Activated CD8-positive, alpha-beta T cell treated with anti-CD3 and anti-CD28 coated beads for 36 hours (primary cell): ENCODE results near the gene STIMATE. TPM values are rescaled to one million over a fixed set of nuclear protein-coding genes. Genes with fewer than 3 reads are reported as not detected.

ENCODE experiments used
- ATAC-seq: fragments of 200-7000 bp; cut with Tn5 transposase; one replicate; pipeline ENCODE4 v1.10.0; 2021; ENCODE audit warnings: mild to moderate bottlenecking, moderate library complexity
- CTCF ChIA-PET: fragments of 350-600 bp; sonication (Branson Sonifier 250); formaldehyde crosslinking; loops from one replicate; lab custom pipeline; 2021; ENCODE audit warnings: antibody characterized with exemption; lab: Charles Lee
- POLR2A ChIA-PET: fragments of 350-600 bp; sonication (Branson Sonifier 250); formaldehyde crosslinking; loops from one replicate; lab custom pipeline; 2021; ENCODE audit warnings: antibody characterized with exemption; lab: Charles Lee
- DNase-seq: peaks from one replicate; pipeline ENCODE4 v3.0.0-alpha.2; 2020
- H3K27ac Mint-ChIP-seq: one replicate; pipeline ENCODE4 v1.8.0; 2021; ENCODE audit warnings: mild to moderate bottlenecking, mixed read lengths
- H3K27me3 Mint-ChIP-seq: one replicate; pipeline ENCODE4 v1.8.0; 2021; ENCODE audit warnings: mixed read lengths
- H3K36me3 Mint-ChIP-seq: one replicate; pipeline ENCODE4 v1.8.0; 2021; ENCODE audit warnings: low read depth, mixed read lengths
- H3K4me1 Mint-ChIP-seq: one replicate; pipeline ENCODE4 v1.8.0; 2021; ENCODE audit warnings: low read depth, mixed read lengths
- H3K4me3 Mint-ChIP-seq: one replicate; pipeline ENCODE4 v1.8.0; 2021; ENCODE audit warnings: mild to moderate bottlenecking, moderate library complexity, mixed read lengths
- H3K9me3 Mint-ChIP-seq: one replicate; pipeline ENCODE4 v1.8.0; 2021; ENCODE audit warnings: mixed read lengths
- intact Hi-C: fragments of 100-400 bp; cut with micrococcal nuclease; formaldehyde crosslinking; loops from one replicate; pipeline ENCODE4 v1.10.0; 2022
- total RNA-seq, 2 experiments: library from RNA; stranded (reverse); gene quantifications; one replicate each; pipeline ENCODE4 v1.2.3, GENCODE V29; 2021
- TF ChIP-seq, protein P1 (sequence below): fragments of 200-600 bp; IDR thresholded peaks from one replicate; pipeline ENCODE4 v1.8.0; 2022; ENCODE audit warnings: antibody characterized with exemption, mild to moderate bottlenecking

Gene STIMATE
- total RNA-seq, 2 experiments from 2014 or later, result 17.3 to 18.3 TPM

DNA sequence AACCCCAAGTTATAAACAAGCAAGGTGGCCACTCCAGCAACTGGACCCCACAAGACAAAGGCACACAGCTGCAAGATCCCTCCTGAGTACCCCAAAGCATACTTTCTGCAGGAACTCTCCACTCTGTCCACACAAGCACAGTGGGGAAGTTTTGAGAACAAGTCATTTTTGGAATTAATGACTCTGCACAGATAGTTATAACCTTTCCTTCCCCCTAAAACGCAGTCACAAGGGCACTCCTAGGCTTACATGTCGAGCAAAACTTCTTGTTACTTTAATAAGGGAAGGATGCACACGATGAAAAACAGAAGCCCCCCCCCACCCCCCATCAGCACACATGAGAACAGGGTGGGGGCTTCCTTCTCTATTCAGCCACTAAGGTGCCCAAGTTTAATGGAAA, 1.2 kb downstream of the STIMATE start:
- DNase-seq (no peak), ATAC-seq (no peak)
- intact Hi-C loops, result no loop called here
- Mint-ChIP-seq H3K27ac (peak overlapping the region; percentile 31), H3K36me3 (peaks cover 5% of the 10 kb centered on the region), H3K4me1 (peaks cover 58% of the 10 kb centered on the region), H3K4me3 (peak overlapping the region; percentile 92), H3K9me3 (no peaks in the 10 kb centered on the region), H3K27me3 (no peaks in the 10 kb centered on the region)
- TF ChIP-seq, protein P1, sequence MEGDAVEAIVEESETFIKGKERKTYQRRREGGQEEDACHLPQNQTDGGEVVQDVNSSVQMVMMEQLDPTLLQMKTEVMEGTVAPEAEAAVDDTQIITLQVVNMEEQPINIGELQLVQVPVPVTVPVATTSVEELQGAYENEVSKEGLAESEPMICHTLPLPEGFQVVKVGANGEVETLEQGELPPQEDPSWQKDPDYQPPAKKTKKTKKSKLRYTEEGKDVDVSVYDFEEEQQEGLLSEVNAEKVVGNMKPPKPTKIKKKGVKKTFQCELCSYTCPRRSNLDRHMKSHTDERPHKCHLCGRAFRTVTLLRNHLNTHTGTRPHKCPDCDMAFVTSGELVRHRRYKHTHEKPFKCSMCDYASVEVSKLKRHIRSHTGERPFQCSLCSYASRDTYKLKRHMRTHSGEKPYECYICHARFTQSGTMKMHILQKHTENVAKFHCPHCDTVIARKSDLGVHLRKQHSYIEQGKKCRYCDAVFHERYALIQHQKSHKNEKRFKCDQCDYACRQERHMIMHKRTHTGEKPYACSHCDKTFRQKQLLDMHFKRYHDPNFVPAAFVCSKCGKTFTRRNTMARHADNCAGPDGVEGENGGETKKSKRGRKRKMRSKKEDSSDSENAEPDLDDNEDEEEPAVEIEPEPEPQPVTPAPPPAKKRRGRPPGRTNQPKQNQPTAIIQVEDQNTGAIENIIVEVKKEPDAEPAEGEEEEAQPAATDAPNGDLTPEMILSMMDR, result no peak
- POLR2A ChIA-PET, result interaction anchor here (1.0 to 1.8 kb wide), 2 partner anchors 13 to 177 kb away, joined by 3 to 6 read pairs; no protein-coding TSS in a partner anchor
- CTCF ChIA-PET, result interaction anchor here (0.8 to 0.9 kb wide), 2 partner anchors 15 to 154 kb away, joined by 3 read pairs; no protein-coding TSS in a partner anchor

DNA sequence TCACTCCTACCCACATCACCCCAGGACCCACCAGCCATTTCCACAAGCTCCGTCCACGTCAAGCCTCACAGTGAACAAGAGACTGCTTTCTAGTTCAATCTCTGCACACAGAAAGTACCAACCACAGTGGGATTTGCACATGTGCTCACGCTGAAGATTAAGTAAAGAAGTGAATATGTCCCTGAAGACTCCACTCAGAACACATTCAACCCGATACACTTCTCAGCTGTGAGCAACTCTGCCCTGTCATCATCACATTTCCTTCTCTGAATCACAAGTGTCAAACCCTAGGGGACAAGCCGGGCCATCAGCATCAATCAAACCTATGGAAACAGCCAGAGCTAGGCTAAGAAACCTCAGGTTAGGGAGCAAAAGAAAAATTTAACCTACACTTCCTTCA, 1.9 kb downstream of the STIMATE start:
- ChIA-PET CTCF (interaction anchor here (3.4 kb wide), 1 partner anchor 40 kb away, joined by 18 read pairs; no protein-coding TSS in a partner anchor), POLR2A (interaction anchor here (1.2 kb wide), 2 partner anchors 10 to 151 kb away, joined by 3 read pairs; partner anchors contain the start of gene SFMBT1)
- DNase-seq (peak; percentile 47), ATAC-seq (no peak)
- H3K4me3 Mint-ChIP-seq, result peak overlapping the region; percentile 92
- no peaks in the 10 kb centered on the region for H3K27me3 Mint-ChIP-seq
- peak overlapping the region; percentile 46 for H3K27ac Mint-ChIP-seq
- no peaks in the 10 kb centered on the region for H3K9me3 Mint-ChIP-seq
- peaks cover 5% of the 10 kb centered on the region for H3K36me3 Mint-ChIP-seq
- intact Hi-C loops, result no loop called here
- TF ChIP-seq, protein P1, result no peak
- peaks cover 66% of the 10 kb centered on the region for H3K4me1 Mint-ChIP-seq

DNA sequence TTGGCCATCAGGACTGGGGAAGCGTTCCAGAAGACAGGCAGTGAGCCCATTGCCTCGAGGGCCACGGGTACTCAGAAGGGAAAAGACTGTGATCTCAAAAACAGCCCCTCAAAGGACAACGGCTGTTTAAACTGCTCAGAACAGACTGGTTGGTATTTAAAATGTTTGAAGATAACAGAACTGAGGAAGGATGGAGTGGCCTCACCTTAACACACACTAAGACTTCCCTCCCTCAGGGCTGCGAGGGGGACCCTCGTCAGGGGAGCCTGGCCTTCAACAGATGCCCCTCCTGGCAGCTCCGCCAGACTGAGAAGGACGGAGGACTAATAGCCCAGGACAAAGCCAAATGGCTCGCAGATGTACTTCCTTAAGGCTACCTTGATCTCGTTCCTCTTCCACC, 2.6 kb downstream of the STIMATE start:
- ATAC-seq (no peak), DNase-seq (no peak)
- CTCF ChIA-PET, result interaction anchor here (3.4 kb wide), 1 partner anchor 41 kb away, joined by 18 read pairs; no protein-coding TSS in a partner anchor
- H3K9me3 Mint-ChIP-seq, result no peaks in the 10 kb centered on the region
- peaks cover 72% of the 10 kb centered on the region for H3K4me1 Mint-ChIP-seq
- intact Hi-C loops, result no loop called here
- no peaks in the 10 kb centered on the region for H3K27me3 Mint-ChIP-seq
- H3K4me3 Mint-ChIP-seq, result no peak overlapping the region
- TF ChIP-seq, protein P1, result no peak
- POLR2A ChIA-PET, result interaction anchor here (1.2 kb wide), 2 partner anchors 10 to 152 kb away, joined by 3 read pairs; partner anchors contain the start of gene SFMBT1
- H3K27ac Mint-ChIP-seq, result peak overlapping the region; percentile 46
- H3K36me3 Mint-ChIP-seq, result peaks cover 5% of the 10 kb centered on the region

DNA sequence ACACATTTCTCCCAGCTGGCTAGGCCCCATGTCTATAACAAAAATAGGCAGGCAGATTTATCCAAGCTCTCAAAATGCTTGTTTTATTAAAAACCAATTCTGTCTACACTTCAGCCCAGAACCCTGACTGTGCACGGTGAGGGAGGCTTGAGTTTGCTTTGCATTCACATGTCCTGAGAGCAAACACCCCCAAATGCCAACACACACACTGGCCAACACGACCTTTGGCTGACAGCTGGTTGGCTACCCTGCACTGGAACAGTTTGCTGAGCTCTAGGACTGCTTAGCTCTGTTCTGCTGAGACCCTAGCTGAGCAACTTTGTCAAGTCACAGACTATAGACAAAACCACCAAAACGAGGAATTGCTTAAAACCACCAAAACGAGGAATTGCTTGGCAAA, 3.6 kb downstream of the STIMATE start:
- POLR2A ChIA-PET, result interaction anchor here (0.6 to 2.2 kb wide), 4 partner anchors 9 to 179 kb away, joined by 3 to 10 read pairs (median 4); partner anchors contain the start of gene NEK4
- TF ChIP-seq, protein P1, result no peak
- no peaks in the 10 kb centered on the region for H3K9me3 Mint-ChIP-seq
- intact Hi-C loops, result no loop called here
- H3K36me3 Mint-ChIP-seq, result peaks cover 5% of the 10 kb centered on the region
- peak overlapping the region; percentile 93 for H3K27ac Mint-ChIP-seq
- H3K4me1 Mint-ChIP-seq, result peaks cover 72% of the 10 kb centered on the region
- H3K4me3 Mint-ChIP-seq, result peak overlapping the region; percentile 65
- CTCF ChIA-PET, result interaction anchor here (0.8 to 3.4 kb wide), 7 partner anchors 8 to 180 kb away, joined by 3 to 18 read pairs (median 4); no protein-coding TSS in a partner anchor
- H3K27me3 Mint-ChIP-seq, result no peaks in the 10 kb centered on the region
- ATAC-seq (no peak), DNase-seq (no peak)

DNA sequence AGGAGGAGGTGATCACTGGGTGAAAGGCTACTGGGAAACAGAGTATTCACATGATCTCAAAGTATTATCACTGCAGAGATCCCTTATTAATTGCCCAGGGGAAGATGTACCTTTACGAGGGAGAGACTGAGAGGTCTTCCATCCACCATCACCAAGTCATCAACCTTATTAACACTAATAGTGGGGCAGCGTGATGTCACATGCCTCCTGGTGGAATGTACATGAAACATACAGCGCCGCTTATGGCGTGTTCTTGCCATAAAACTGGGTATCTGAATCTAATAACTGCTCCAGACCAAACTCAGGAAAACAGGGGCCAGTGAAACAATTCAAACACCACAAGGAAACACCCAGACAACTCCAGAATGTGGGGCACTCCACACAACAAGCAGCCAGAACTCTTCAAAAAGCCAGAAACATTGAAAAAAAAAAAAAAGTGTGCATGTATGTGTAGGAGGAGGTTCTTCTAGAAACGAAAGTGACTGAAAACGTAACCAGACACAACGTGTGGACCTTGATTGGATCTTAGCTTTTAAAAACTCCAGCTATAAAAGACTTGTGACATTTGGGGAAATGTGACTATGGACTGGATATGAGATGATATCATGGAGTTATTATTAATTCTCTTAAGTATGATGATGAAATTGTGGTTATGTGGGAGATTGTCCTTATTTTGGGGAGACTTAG, 4.6 kb downstream of the STIMATE start:
- no peaks in the 10 kb centered on the region for H3K9me3 Mint-ChIP-seq
- TF ChIP-seq, protein P1, result peak; percentile 47
- peak overlapping the region; percentile 65 for H3K4me3 Mint-ChIP-seq
- ChIA-PET POLR2A (interaction anchor here (1.0 to 2.2 kb wide), 4 partner anchors 10 to 122 kb away, joined by 3 to 10 read pairs (median 4); partner anchors contain the start of gene NEK4), CTCF (interaction anchor here (0.7 to 3.4 kb wide), 11 partner anchors 9 to 181 kb away, joined by 3 to 18 read pairs (median 4); no protein-coding TSS in a partner anchor)
- intact Hi-C loops, result no loop called here
- peaks cover 68% of the 10 kb centered on the region for H3K4me1 Mint-ChIP-seq
- H3K27me3 Mint-ChIP-seq, result no peaks in the 10 kb centered on the region
- DNase-seq (peak; percentile 35), ATAC-seq (peak; percentile 6)
- peaks cover 5% of the 10 kb centered on the region for H3K36me3 Mint-ChIP-seq
- peak overlapping the region; percentile 93 for H3K27ac Mint-ChIP-seq
